MCF 10A (cell line): ENCODE measurements around the gene SULT1E1. TPM values are rescaled to one million over a fixed set of nuclear protein-coding genes. Genes with fewer than 3 reads are reported as not detected.

ENCODE experiments used
- BruUV-seq: library from RNA; stranded (reverse); fragments of 400-500 nt; replicated peaks from 2 replicates; lab custom pipeline; 2021; lab: Mats Ljungman, UMichigan
- CTCF ChIA-PET: fragments of 300-600 bp; sonication (Branson Sonifier 250); formaldehyde crosslinking; extraction: SDS; loops from one replicate; lab custom pipeline; 2021; ENCODE audit warnings: antibody characterized with exemption, inconsistent platforms; lab: Yijun Ruan, JAX
- POLR2A ChIA-PET: fragments of 300-600, 350-650 bp; sonication (Branson Sonifier 250); formaldehyde crosslinking; extraction: SDS; loops from one replicate; lab custom pipeline; 2020; ENCODE audit warnings: antibody characterized with exemption, inconsistent platforms; lab: Yijun Ruan, JAX
- DNase-seq: peaks from one replicate; pipeline ENCODE4 v3.0.0-alpha.2; 2018; ENCODE audit not compliant: unreplicated experiment
- H3K27ac Mint-ChIP-seq: one replicate; pipeline ENCODE4 v1.8.0; 2022; ENCODE audit warnings: mild to moderate bottlenecking, low read depth, mixed read lengths; ENCODE audit not compliant: unreplicated experiment
- H3K27me3 Mint-ChIP-seq: one replicate; pipeline ENCODE4 v1.8.0; 2022; ENCODE audit warnings: mixed read lengths; ENCODE audit not compliant: insufficient read depth, unreplicated experiment
- H3K36me3 Mint-ChIP-seq: one replicate; pipeline ENCODE4 v1.8.0; 2022; ENCODE audit warnings: mild to moderate bottlenecking, moderate library complexity, mixed read lengths; ENCODE audit not compliant: insufficient read depth, unreplicated experiment
- H3K4me1 Mint-ChIP-seq: one replicate; pipeline ENCODE4 v1.8.0; 2022; ENCODE audit warnings: mixed read lengths; ENCODE audit not compliant: insufficient read depth, unreplicated experiment
- H3K4me3 Mint-ChIP-seq: one replicate; pipeline ENCODE4 v1.8.0; 2022; ENCODE audit warnings: mild to moderate bottlenecking, moderate library complexity, mixed read lengths; ENCODE audit not compliant: unreplicated experiment
- H3K9me3 Mint-ChIP-seq: one replicate; pipeline ENCODE4 v1.8.0; 2022; ENCODE audit warnings: mixed read lengths; ENCODE audit not compliant: unreplicated experiment
- CTCF ChIP-seq: fragments of 200-600 bp; IDR thresholded peaks from one replicate; pipeline ENCODE4 v1.8.0; 2022; ENCODE audit warnings: antibody characterized with exemption, mild to moderate bottlenecking; ENCODE audit not compliant: unreplicated experiment
- intact Hi-C: fragments of 100-400 bp; cut with micrococcal nuclease; formaldehyde crosslinking; loops from 2 replicates; pipeline ENCODE4 v1.14.1; 2022
- total RNA-seq: library from RNA; stranded (reverse); gene quantifications from 2 replicates; pipeline ENCODE4 v1.2.3, GENCODE V29; 2022

The SULT1E1 gene
- total RNA-seq, 1 experiment from 2014 or later = 6.5 TPM

GRCh38 chr4:69838977-69839376 is 21.0 kb downstream of the SULT1E1 start:
- no peak for DNase-seq
- H3K9me3 Mint-ChIP-seq = no peaks in the 10 kb centered on the region
- intact Hi-C loops = no loop called here
- H3K36me3 Mint-ChIP-seq = peaks cover 39% of the 10 kb centered on the region
- BruUV-seq = no TSS peak
- CTCF ChIA-PET = interaction anchor here (1.2 kb wide), 1 partner anchor 24 kb away, joined by 3 read pairs; no protein-coding TSS in a partner anchor
- TF ChIP-seq CTCF = no peak
- H3K4me1 Mint-ChIP-seq = no peaks in the 10 kb centered on the region
- POLR2A ChIA-PET = no interaction called here
- no peak overlapping the region for H3K27ac Mint-ChIP-seq
- no peaks in the 10 kb centered on the region for H3K27me3 Mint-ChIP-seq
- H3K4me3 Mint-ChIP-seq = no peak overlapping the region

- Mint-ChIP-seq H3K36me3 (peaks cover 19% of the 10 kb centered on the region), H3K27me3 (no peaks in the 10 kb centered on the region), H3K9me3 (no peaks in the 10 kb centered on the region), H3K4me1 (no peaks in the 10 kb centered on the region), H3K27ac (no peak overlapping the region), H3K4me3 (no peak overlapping the region)
- ChIA-PET CTCF (no interaction called here), POLR2A (no interaction called here)
- DNase-seq = no peak
- intact Hi-C loops = no loop called here
- no TSS peak for BruUV-seq
- TF ChIP-seq CTCF = no peak
Measured at GRCh38 chr4:69836287-69836686, 23.7 kb downstream of the SULT1E1 start.

GRCh38 chr4:69835766-69836165 is 24.2 kb downstream of the SULT1E1 start:
- no TSS peak for BruUV-seq
- H3K36me3 Mint-ChIP-seq = peaks cover 14% of the 10 kb centered on the region
- no peak overlapping the region for H3K4me3 Mint-ChIP-seq
- H3K4me1 Mint-ChIP-seq = no peaks in the 10 kb centered on the region
- no peaks in the 10 kb centered on the region for H3K27me3 Mint-ChIP-seq
- intact Hi-C loops = no loop called here
- POLR2A ChIA-PET = no interaction called here
- no peak for DNase-seq
- CTCF ChIA-PET = no interaction called here
- no peak for TF ChIP-seq CTCF
- no peak overlapping the region for H3K27ac Mint-ChIP-seq
- no peaks in the 10 kb centered on the region for H3K9me3 Mint-ChIP-seq

GRCh38 chr4:69833251-69833650 is 26.7 kb downstream of the SULT1E1 start:
- peaks cover 8% of the 10 kb centered on the region for H3K36me3 Mint-ChIP-seq
- H3K27ac Mint-ChIP-seq = no peak overlapping the region
- CTCF ChIA-PET = interaction anchor here (0.6 to 2.6 kb wide), 2 partner anchors 9 to 46 kb away, joined by 3 to 19 read pairs; no protein-coding TSS in a partner anchor
- no peak for TF ChIP-seq CTCF
- no peak overlapping the region for H3K4me3 Mint-ChIP-seq
- no TSS peak for BruUV-seq
- no peaks in the 10 kb centered on the region for H3K27me3 Mint-ChIP-seq
- POLR2A ChIA-PET = interaction anchor here (0.7 to 0.8 kb wide), 2 partner anchors 12 to 40 kb away, joined by 3 read pairs; no protein-coding TSS in a partner anchor
- no peak for DNase-seq
- intact Hi-C loops = no loop called here
- no peaks in the 10 kb centered on the region for H3K9me3 Mint-ChIP-seq
- H3K4me1 Mint-ChIP-seq = peaks cover 11% of the 10 kb centered on the region
